HL-60/S4 treated with retinoic acid at 250 ng/mL for 4 days and 3 days (cell line): Measurements from ENCODE around the gene MFSD6.
"Not testable (repeated sequence)": the region's sequence is repeated elsewhere in the genome, so short reads cannot be mapped to it uniquely, and the experiment has no call there.

Experiments
- in situ Hi-C: fragments of 300-500 bp; cut with MboI; formaldehyde crosslinking; loops from 2 replicates; pipeline ENCODE4 v1.7.0; 2022; ENCODE audit warnings: low sequenced_read_pairs

MFSD6 gene

DNA sequence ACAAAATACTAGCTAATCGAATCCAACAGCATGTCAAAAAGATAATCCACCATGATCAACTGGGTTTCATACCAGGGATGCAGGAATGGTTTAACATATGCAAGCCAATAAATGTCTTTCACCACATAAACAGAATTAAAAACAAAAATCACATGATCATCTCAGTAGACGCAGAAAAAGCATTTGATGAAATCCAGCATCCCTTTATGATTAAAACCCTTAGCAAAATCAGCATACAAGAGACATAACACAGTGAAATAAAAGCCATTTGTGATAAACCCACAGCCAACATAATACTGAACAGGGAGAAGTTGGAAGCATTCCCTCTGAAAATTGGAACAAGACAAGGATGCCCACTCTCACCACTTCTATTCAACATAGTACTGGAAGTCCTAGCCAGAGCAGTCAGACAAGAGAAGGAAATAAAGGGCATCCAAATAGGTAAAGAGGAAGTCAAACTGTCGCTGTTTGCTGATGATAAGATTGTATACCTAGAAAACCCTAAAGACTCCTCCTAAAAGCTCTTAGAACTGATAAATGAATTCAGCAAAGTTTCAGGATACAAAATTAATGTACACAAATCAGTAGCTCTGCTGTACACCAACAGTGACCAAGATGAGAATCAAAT, 86.6 kb downstream of the MFSD6 start:
- in situ Hi-C loops = not testable (repeated sequence)

- in situ Hi-C loops = no loop called here
Measured at GRCh38 chr2:190497428-190497827, 89.3 kb downstream of the MFSD6 start.

GRCh38 chr2:190499273-190499672, 91.1 kb downstream of the MFSD6 start:
- in situ Hi-C loops = no loop called here

GRCh38 chr2:190500054-190500502, 91.9 kb downstream of the MFSD6 start:
- in situ Hi-C loops = no loop called here

DNA sequence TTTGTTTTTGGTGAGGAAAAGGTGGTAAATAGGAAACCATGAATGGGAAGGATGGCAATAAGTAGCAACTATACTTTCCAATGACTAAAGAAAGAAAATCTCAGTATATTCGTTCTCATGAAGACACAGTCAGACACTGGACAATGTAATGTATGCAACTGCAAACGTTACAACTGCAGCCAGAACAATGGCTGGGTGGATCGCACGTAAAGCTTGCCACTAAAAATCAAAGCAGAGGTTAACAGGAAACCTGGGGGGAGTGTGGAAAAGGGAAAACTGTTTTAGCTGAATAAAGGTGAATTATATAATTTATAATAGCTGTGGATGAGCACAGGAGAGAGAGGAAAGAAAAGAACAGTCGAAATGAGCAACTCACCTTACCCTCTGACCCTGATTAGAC, 93.1 kb downstream of the MFSD6 start:
- in situ Hi-C loops = no loop called here

DNA sequence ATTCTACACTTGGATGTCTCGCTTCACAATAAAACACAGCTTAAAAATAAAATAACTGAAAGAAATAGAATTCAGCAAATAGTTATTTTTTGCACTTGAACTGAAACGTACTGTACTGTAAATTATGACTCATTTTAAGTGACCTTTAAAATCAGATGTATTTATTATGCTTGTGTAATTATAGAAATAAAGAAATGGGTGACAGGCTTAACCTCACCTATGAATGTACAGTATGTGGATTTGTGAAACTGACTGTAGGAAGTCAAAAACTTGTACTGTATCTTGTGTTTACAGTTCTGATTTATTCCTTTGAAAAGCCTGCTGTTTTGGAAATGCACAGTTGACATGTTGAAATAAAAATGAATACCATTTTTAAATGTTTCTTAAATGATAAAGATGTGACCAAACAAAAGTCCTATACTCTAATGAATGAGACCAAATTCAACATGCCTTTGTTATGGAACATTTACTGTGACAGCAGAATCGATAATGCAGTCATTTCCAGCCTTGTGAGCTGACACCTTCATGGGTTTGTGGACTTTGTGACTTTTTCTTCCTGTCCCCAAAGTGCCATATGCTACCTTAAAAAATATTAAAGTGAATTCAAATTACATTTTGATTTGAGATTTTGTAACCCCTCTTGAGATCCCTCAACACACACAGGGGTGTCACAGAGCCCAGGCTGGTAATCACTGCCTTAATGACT, 93.7 kb downstream of the MFSD6 start:
- in situ Hi-C loops = no loop called here

GRCh38 chr2:190503088-190503487, 94.9 kb downstream of the MFSD6 start:
- in situ Hi-C loops = no loop called here

GRCh38 chr2:190504912-190505311, 96.8 kb downstream of the MFSD6 start:
- in situ Hi-C loops = no loop called here

- in situ Hi-C loops = no loop called here
Measured at GRCh38 chr2:190505696-190506095, 97.5 kb downstream of the MFSD6 start.

GRCh38 chr2:190506666-190507065, 98.5 kb downstream of the MFSD6 start:
- in situ Hi-C loops = no loop called here

DNA sequence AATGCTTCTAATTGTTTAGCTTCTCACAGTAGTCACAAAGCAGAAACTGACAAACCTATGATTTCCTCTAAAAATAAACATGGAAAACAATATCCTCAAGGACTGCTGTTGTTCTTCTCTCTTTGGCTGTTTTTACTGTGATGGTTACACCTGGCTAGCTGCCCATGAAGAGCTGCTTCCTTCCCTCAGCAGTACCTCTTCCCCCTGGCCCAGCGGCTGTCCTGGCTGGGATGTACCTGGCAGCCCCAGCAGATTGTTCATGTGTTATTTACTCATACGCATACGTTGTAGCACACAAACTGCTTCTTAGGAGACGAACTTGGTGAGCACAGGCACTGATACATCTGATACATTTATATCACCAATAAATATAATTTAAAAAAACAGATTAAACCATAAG, 99.0 kb downstream of the MFSD6 start:
- in situ Hi-C loops = no loop called here

- in situ Hi-C loops = not testable (repeated sequence)
Measured at GRCh38 chr2:190509895-190510294, 101.7 kb downstream of the MFSD6 start.

DNA sequence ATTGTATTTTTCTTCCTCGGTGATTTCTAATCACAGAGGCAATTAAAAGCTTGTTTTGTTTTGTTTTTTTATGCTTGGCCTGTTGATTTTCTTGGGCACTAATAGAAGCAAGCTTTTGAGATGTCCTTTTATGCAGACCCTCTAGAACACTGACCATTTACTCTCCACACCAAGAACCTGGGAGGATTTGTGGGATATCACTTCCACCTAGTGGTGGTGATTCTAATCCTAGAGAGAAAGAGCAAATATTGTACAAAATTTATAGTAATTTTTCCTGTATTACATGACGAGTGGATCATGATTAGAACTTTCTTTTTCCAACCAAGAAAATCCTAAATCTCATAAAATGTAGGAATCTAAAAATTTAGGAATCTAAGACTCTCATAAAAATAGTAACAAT, 102.9 kb downstream of the MFSD6 start:
- in situ Hi-C loops = no loop called here

DNA sequence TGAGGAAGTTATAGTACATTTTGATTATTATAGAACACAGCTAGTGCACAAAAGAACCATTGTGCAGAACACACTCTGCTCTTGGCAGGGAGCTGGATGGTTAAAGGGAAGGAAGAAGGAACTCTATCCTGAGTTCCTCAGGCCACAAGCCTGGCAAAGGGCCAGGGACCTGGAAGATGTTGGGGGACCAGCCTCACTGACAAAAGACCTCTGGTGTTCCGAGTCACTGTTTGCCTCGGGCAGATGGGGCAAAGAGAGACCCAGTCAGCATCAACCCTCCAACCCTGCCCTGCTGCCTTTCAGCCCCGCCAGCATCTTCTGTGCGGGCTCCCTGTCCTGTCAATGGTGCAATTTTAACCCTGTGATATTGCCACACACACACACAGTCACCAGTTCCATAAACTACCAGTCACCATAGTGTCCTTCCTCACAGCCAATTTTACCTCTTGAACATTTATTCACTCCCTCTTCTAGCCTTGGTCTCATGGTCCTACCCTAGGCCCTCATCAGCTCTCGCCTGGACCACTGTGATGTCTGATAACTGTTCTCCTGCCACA, 104.5 kb downstream of the MFSD6 start:
- in situ Hi-C loops = no loop called here

GRCh38 chr2:190513877-190514276, 105.7 kb downstream of the MFSD6 start:
- in situ Hi-C loops = no loop called here

DNA sequence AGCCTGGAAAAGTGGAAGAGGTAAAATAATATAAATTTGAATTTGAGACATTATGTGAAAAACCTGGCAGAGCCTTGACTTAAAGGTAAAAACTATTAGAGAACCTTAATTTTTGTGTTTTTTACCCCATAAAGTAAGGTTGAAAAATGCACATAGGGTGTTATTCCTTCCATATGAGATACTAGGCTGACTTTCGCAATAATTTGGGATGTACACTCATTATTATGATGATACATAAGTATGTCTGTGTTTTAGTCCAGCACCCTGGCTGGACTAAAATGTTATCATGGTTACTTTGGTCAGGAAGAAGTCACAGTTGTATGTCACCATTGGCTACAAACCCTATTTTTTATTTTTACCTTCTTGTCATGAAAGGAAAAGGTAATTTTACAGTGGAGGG, 106.5 kb downstream of the MFSD6 start:
- in situ Hi-C loops = no loop called here

GRCh38 chr2:190515687-190516086, 107.5 kb downstream of the MFSD6 start:
- in situ Hi-C loops = no loop called here

- in situ Hi-C loops = no loop called here
Measured at GRCh38 chr2:190517468-190517867, 109.3 kb downstream of the MFSD6 start.

DNA sequence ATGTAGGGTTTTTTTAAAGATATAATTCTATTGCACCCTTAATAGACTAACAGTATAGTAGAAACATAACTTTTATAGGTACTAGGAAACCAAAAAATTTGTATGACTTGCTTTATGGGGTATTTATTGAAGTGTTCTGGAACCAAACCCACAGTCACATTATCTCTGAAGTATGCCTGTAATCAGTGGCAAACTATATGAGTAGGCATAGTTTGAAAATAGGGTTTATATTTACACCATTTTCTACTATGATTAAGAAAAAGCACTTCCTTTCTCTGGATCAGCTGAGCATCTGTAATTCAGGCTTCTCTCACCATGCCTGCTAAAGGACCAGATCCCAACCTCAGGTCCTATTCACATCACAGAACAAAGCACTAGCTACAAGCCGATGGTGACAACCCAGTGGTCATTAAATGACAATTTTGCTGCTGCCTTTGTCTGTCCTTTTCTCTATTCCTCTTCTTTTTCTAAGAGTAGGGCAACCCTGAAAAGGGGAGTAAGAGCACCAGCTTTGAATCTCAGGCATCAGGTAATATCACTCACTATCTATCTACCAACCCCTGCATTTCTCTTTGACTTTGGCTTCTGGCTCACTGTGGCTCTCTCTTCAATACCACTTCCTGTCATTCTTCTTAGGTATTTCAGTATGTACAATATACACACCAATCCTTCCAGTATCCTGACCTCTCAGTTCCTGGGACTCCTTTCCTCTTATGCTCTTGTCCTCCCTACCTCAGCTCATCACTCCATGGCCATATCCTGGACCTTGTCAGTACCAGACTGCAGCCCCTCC, 112.0 kb downstream of the MFSD6 start:
- in situ Hi-C loops = no loop called here

DNA sequence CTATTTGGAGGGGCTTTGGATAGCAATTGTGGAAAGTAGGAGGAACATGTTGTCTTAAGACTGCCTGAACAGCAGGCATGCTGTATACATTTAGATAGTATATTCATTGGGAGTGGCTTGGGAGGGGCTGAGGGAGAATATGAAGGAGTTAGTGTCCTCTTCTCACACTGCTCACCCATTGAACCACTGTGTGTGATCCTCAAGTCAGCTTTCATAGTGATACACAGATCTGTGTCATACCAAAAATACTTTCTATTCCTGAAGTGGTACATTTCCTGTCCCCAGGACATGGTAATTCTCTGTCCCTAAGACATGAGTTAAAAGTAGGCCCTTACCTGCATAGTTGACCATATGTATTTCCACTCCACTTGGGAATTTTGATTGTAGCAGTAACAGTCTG, 116.8 kb downstream of the MFSD6 start:
- in situ Hi-C loops = no loop called here

GRCh38 chr2:190526105-190526750, 118.1 kb downstream of the MFSD6 start:
- in situ Hi-C loops = no loop called here
